HG02678 (cell line): Measurements from ENCODE around the gene NT5DC1.
A peak's percentile ranks its signal among the peaks of the same experiment; 100 is the strongest.

Source experiments
- ATAC-seq: cut with Tn5 transposase; IDR thresholded peaks from one replicate; pipeline ENCODE4 v1.9.1; 2021; ENCODE audit warnings: mild to moderate bottlenecking, moderate library complexity; ENCODE audit not compliant: unreplicated experiment

Gene NT5DC1

GRCh38 chr6:116234689-116235088 is 134.0 kb downstream of the NT5DC1 start:
- ATAC-seq = no peak

DNA sequence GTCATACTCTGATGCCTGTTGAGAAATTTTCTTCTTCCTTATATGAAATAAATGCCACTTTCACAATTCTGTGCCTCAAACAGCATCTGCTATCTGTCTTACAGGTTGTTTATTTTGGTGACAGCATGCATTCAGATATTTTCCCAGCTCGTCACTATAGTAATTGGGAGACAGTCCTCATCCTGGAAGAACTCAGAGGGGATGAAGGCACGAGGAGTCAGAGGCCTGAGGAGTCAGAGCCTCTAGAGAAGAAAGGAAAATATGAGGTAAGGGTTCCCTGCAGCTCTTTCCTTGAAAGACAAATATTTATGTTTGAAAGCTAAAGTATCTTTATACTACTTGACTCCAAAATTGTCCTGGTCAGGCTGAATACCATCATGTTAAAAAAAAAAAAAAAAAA is 137.4 kb downstream of the NT5DC1 start:
- no peak for ATAC-seq

- no peak for ATAC-seq
Observed at GRCh38 chr6:116239256-116239655, 138.6 kb downstream of the NT5DC1 start.

DNA sequence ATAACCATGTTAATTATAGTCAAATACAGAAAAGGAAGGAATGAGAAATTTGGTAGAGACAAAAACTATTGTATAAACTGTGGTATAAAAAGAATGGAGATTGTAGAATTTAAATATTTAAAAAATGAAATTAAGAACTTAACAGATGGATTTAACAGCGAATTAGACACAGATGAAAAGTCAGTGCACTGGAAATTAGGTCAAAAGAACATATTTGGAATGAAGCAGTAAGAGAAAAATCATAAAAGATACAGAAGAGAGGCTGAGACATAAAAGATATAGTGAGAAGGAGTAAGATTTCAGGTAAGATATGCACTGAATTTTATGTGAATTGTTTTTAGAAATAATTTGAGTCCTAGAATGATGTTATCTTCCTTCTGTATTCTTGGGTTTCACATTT is 139.2 kb downstream of the NT5DC1 start:
- ATAC-seq = no peak

DNA sequence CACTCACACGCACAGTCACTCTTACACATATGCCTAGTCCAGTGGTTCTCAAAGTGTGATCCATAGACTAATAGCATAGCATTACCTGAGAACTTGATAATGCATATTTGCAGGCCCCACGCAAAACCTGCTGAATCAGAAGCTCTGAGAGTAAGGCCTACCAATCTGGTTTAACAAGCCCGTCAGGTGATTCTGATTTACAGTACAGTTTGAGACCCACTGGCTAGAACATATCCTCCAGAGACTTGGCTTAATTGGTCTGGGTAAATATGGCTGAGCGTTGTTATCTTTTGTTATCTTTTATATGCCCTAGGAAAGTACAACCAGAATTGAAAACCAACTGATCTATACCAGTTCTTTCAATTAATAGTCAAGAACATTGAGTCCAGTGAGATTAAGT is 143.6 kb downstream of the NT5DC1 start:
- ATAC-seq = no peak

DNA sequence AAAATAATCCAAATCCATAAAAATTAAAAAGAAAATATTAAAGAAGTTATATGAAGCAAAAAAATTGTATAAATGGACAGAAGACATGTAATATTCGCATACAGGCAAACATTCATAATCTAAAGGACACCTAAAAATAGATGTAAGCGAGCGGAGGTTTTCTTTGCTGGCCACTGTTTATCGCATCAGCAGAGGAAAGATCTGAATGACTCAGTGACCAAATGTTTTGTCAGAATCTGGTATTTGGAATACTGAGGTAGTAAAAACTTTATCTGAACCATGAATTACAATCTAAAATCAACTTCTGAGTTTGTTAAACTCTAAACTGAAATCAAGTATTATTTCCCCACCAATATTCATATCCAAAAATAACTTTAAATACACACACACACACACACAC is 145.4 kb downstream of the NT5DC1 start:
- no peak for ATAC-seq

GRCh38 chr6:116247285-116247684 is 146.6 kb downstream of the NT5DC1 start:
- peak; percentile 45 for ATAC-seq

DNA sequence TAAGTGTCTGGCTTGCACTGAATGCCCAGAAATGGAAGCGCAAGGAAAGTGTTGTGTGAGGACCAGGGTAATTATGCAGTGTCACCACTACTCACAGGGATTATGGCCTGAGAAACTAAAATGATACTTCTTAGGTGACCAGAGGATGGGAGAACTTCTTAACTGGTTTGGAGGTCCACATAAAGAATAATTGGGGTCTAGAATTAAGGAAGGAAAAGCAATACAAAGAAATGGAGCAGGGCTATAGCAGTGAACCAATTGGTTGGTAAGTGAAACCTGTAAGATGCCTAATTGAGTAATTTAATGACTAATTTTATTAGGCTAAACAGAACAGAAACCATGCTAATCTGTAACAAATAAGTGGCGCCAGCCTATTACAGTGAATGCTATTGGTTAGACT is 147.9 kb downstream of the NT5DC1 start:
- no peak for ATAC-seq

GRCh38 chr6:116251568-116252384 is 151.1 kb downstream of the NT5DC1 start:
- no peak for ATAC-seq

GRCh38 chr6:116253188-116253504 is 152.5 kb downstream of the NT5DC1 start:
- ATAC-seq = no peak

DNA sequence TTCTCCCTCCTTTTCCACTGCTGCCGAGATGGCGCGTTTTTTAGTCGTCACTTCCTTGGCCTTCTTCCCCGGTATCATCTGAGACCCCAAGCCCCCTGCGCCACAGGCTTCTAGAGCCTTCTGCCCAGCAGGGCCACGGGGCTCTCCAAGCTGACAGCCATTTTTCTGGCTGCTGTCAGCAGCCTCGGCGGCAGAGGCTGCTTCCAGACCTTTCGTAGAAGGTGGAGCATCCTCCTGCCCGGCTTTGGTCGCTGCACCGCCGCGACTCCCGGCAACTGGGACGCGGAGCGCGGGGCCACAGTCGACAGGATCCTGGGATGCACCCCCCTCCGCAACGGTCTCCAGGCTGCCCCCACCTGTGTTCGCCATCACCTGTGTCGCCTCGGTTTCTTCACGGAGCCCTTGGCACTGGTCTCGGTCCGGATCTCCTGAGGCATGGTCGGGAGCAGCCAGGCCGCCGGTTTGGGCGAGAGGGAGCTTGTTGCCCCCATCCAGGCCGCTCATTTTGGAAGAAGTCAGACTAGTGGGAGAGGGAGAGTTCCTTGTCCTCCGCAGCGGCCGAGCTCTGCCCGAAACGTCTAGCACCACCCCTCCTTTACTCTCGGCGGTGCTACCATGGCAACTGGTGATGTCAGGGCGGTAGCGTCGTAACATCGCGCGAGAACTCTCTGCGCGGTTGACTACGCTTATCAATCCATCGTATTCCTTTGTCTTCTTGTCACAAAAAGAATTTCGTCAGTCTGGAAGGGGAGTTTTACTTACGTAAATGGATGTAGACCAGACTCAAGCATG is 153.0 kb downstream of the NT5DC1 start, which contains the start of gene TSPYL4:
Gene TSPYL4 (minus strand): TSS at position 571 of the 792 bp plus-strand sequence. CDS start 67 bp downstream, at position 504.
- ATAC-seq = peak; percentile 100

DNA sequence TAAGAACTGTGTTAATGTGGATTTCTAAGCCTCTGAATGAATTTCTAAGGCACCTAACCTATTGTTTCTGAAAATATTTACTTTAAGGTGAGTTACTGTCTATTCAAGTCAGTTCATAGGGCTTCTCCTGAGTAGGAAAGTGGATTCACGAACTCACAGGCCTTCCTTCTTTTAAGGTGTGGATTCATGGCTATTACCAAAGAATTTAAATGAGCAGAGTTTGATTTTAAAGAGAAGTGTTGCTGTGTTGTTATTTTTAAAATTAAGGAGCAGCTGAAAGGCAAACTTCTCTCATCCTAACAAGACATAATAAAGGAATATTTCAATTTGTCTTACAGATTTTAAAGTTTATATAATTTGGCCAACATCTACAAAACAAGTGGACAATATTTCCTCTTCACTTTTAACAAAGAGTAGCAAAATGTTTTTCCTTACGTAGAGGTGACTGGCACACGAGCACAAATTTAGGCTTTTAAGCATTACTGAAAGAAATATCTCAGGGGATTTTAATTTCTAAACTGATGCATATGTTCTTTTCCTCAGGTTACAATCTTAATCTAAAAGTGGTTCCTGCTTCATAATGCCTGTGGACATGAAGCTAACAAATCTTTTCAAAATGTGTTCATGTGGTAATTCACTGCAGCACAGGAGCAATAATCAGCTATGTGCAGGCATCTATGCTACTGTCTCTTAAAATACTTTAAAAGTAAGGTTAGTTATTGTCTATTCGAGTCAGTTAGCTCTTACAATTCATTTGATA is 153.8 kb downstream of the NT5DC1 start:
- ATAC-seq = peak; percentile 32

DNA sequence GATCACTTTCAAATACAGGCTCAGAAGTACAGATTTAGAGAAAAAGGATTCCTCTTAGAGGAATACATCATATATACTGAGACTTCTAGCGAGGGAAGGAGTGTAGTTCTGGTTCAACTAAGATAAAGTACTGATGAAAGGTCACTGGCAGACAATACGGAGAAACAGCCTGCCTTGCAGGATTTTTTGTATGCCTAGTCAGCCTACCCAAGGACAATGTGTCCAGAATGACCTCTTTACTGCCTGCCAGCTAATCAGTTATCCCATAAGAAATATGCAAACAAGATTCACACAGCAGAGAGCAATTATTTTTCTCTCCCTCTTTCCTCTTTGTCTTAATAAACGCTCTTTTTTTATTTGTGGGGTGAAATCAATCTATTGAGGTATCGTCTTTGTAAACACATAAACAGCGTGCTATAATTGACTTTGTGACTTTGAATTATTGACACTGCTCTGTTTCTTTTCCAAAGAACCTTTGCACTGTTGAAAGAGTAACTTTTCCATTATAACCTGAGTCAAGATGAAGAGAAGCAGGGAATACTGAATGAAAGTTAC is 154.7 kb downstream of the NT5DC1 start:
- ATAC-seq = no peak

DNA sequence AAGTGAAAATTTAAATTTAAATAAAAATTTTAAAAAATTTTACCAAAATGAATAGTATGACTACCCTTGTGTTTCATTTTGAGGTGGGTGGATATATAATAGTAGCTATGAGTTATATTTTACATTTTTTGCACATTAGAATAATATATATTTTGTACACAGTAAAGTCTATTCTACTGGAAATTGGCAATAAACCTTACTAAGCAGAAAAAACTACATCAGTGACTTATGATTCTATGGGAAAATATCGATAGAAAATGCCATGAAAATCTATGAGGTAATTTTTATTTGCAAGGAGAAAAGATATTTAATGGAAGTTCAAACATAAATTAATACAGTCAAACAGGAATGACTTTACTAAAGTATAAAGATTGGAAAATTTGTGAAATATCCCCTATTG is 156.0 kb downstream of the NT5DC1 start:
- no peak for ATAC-seq

DNA sequence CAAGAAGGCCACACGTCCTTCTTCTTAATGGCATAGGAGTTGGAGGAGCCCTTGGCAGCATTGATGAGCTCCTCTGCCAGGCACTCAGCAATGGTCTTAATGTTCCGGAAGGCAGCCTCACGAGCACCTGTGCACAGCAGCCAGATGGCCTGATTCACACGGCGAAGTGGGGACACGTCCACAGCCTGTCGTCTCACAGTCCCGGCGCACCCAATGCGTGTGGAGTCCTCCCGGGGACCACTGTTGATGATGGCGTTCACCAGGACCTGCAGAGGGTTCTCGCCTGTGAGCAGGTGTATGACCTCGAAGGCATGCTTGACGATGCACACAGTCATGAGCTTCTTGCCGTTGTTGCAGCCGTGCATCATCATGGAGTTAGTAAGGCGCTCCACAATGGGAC is 157.9 kb downstream of the NT5DC1 start:
- ATAC-seq = no peak

- no peak for ATAC-seq
Observed at GRCh38 chr6:116263353-116263752, 162.7 kb downstream of the NT5DC1 start.

DNA sequence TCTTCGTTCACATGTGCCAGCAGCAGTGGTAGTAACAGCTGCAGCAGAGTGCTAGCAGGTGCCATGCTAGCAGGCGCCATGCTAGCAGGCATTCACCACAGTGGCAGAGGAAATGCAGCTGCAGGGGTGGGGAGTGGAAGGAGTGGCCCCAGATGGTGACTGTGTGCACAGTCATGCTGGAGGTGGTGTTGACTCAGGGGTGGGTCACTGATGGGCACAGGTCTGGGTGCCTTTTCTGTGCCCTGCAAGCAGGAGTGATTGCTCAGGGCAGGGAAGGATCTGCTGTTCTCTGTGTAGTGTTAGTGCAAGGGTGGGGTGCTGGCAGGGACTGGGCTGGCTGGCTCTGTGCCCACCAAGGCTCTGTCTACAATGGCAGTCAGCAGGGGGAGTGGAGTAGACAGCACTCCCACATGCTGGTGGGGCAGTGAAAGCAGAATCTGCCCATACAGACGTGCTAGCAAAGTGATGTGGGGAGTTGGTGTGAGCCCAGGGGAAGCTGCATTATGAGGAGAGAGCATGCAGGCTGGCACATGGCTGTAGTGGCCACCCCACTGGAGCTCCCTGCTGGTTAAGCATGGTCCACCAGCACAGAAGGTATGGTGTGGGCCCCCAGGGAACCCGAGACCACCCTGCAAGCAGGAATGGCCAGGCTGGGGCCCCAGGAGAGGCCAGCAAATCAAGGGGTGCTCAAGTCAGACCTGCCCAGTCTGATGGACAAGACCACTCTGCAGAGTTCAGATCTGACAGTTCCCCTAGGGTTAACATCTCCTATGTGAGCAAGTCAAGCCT is 164.6 kb downstream of the NT5DC1 start:
- no peak for ATAC-seq

- ATAC-seq = no peak
Observed at GRCh38 chr6:116266803-116267202, 166.2 kb downstream of the NT5DC1 start.

DNA sequence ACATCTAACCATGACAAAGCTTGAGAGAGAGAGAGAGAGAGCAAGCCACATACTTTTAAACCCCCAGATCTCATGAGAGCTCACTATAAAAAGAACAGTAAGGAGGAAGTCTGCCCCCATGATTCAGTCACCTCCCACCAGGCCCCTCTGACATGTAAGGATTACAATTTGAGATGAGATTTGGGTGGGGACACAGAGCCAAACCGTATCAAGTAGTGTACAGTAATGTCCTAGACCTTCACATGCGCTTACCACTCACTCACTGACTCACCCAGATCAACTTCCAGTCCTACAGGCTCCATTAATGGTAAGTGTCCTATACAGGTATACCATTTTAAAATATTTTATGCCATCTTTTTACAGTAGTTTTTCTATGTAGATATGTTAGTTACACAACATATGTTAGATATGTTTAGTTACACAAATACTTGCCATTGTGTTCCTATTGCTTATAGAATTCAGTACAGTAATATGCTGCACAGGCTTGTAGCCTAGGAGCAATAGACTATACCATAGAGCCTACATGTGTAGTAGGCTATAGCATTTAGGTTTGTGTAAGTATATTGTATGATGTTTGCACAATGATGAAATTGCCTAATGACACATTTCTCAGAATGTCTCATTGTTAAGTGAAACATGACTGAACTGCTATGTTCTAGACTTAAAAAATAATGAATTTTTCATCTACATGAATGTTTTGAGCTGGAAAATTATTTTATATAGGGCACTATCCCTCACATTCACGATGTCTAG is 167.4 kb downstream of the NT5DC1 start:
- ATAC-seq = peak; percentile 15
